GM18511 (cell line): Measurements from ENCODE around the gene PIERCE2.
"Not testable (repeated sequence)": the region's sequence is repeated elsewhere in the genome, so short reads cannot be mapped to it uniquely, and the experiment has no call there.

ENCODE experiments used
- ATAC-seq: cut with Tn5 transposase; IDR thresholded peaks from one replicate; pipeline ENCODE4 v1.9.1; 2021; ENCODE audit warnings: mild to moderate bottlenecking, moderate library complexity; ENCODE audit not compliant: unreplicated experiment

The PIERCE2 gene

DNA sequence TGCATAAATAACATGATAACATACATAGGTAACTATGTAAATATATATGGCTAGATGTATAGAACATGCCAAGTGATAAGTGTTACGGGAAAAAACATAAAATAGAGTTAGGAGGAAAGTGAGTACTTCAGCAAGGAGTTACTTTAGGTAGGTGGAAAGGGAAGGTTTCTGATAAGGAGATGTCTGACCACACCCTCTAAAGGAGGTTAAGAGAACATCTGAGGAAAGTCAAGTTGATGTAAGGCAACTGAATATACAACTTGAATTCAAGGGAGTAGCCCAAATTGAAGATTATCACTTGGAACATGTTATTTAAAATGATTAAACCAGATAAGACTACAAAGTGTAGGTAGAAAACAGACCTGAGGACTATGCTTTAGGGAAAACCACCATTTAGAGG, 13.8 kb downstream of the PIERCE2 start:
- no peak for ATAC-seq

DNA sequence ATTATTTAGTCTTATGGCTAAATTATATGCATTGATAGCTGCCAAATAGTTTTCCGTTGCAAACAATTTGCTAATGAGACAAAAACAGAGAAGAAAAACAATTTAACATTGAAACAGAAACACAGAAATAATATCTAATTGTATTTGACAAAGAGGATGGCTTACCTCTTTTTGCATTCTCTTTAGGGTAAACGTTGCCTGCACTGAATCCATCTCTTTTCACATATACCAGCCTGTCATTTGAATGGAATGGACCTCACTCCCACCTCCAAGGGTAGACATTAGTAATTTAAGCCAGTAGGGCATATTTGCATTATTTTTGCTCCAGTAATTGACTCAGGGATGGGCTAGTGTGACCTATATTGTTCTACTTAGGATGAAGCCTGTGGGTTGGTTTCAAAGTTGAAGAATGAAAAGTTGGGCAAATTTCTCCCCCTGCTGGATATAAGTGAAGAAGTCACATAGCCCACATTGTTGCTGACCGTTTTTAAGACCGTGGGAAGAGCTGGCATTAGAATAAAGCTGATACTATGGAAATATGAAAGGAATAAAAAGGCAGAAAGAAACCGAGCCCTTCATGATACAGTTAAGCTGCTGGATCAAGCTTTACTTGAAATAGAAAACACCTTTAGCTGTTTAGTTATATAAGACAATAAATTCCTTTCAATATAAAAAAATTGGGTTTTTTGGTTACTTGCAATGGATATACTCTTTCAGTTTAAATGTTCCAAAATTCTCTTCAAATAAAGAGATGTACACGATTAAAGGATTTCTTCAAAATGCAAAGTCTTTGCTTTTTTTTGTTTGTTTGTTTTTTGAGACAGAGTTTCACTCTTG, 26.9 kb downstream of the PIERCE2 start:
- peak; percentile 86 for ATAC-seq

DNA sequence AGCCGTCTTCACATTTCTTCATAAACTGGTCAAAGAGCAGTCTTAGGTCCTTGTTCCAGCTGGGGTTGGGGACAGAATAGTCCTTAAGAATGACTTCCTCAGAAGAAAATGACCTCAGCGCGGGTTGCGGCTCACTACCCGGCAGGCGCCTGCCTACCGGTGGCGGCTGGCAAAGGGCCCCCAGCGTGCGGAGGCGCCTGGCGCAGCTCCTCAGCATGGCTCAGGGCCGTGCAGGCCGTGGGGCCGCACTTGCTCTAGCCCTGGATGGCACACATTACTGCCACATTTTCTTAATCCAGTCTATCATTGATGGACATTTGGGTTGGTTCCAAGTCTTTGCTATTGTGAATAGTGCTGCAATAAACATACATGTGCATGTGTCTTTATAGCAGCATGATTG, 34.8 kb downstream of the PIERCE2 start:
- ATAC-seq, result not testable (repeated sequence)

DNA sequence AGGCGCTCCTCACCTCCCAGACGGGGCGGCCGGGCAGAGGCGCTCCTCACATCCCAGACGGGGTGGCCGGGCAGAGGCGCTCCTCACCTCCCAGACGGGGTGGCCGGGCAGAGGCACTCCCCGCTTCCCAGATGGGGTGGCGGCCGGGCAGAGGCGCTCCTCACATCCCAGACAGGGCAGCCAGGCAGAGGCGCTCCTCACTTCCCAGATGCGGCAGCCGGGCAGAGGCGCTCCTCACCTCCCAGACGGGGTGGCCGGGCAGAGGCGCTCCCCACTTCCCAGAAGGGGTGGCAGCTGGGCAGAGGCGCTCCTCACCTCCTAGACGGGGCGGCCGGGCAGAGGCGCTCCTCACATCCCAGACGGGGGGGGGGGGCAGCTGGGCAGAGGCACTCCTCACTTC, 37.6 kb downstream of the PIERCE2 start:
- not testable (repeated sequence) for ATAC-seq

DNA sequence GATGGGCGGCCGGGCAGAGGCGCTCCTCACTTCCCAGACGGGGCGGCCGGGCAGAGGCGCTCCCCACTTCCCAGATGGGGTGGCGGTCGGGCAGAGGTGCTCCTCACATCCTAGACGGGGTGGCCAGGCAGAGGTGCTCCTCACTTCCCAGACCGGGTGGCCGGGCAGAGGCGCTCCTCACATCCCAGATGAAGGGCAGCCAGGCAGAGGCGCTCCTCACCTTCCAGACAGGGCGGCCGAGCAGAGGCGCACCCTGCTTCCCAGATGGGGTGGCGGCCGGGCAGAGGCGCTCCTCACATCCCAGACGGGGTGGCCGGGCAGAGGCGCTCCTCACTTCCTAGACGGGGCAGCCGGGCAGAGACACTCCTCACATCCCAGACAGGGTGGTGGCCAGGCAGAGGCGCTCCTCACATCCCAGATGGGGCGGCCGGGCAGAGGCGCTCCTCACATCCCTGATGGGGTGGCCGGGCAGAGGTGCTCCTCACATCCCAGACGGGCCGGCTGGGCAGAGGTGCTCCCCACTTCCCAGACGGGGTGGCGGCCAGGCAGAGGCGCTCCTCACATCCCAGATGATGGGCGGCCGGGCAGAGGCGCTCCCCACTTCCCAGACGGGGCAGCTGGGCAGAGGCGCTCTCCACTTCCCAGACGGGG, 38.2 kb downstream of the PIERCE2 start:
- ATAC-seq, result not testable (repeated sequence)

DNA sequence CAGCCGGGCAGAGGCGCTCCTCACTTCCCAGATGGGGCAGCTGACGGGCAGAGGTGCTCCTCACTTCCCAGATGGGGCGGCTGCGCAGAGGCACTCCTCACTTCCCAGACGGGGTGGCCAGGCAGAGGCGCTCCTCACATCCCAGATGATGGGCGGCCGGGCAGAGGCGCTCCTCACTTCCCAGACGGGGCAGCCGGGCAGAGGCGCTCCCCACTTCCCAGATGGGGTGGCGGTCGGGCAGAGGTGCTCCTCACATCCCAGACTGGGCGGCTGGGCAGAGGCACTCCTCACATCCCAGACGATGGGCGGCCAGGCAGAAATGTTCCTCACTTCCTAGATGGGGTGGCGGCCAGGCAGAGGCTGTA, 38.7 kb downstream of the PIERCE2 start:
- not testable (repeated sequence) for ATAC-seq

DNA sequence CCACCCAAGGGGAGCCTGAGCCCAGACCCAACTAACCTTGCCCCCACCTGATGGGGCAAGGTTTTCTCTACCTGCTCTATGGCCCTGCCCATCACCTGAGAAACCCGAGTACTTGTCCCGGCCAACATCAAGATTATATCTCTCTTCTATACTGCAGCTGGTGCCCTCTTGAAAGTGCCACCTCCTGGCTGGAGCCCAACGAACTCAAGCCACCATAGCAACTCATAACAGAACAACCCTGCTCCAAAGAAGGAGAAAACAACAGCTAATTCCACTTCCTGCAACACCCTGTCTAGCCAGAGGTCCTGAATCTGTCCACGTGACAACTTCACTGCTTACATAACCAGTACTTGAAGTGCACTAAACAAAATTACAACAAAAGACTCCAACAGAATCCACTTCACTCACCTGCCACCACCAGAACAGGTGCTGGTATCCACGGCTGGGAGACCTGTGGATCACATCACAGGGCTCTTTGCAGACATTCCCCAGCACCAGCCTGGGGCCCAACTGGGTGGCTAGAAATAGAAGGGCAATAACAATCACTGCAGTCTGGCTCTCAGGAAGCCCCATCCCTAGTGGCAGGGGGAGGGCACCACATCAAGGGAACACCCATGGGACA, 49.2 kb downstream of the PIERCE2 start:
- ATAC-seq, result no peak

DNA sequence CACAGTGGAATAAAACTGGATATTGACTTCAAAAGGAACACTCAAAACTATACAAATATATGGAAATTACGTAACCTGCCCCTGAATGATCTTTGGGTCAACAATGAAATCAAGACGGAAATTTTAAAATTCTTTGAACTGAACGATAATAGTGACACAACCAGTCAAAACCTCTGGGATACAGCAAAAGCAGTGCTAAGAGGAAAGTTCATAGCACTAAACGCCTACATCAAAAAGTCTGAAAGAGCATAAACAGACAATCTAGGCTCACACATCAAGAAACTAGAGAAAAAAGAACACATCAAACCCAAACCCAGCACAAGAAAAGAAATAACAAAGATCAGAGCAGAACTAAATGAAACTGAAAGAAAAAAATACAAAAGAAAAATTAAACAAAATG, 53.2 kb downstream of the PIERCE2 start:
- ATAC-seq, result no peak

DNA sequence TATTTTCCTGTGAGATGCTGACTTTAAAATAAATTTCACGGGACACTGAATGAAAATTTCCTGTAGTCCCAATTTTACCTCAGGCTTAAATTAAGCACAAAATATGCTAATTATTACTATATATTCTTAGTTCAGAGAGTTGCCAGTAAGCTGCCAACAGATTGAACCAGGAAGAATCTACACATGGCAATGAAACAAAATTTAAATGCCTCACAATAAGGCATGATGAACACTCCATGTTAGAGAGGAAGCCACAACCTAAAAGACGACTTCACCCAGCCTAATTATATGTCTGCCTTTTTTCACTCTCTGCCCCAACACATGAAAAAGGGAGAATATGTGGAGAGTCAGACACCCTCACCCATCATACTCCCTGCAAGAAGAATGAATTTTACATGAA, 60.0 kb downstream of the PIERCE2 start:
- ATAC-seq, result no peak
